Panc1 (cell line): ENCODE measurements around the gene NLRC5. TPM values are rescaled to one million over a fixed set of nuclear protein-coding genes. Genes with fewer than 3 reads are reported as not detected.

ENCODE experiments used
- ATAC-seq: fragments of 200-7000 bp; cut with Tn5 transposase; 2 replicates; pipeline ENCODE4 v1.9.1; 2020; ENCODE audit warnings: mild to moderate bottlenecking, moderate library complexity
- BruUV-seq: library from RNA; stranded (reverse); fragments of 400-500 nt; replicated peaks from 2 replicates; lab custom pipeline; 2021; lab: Mats Ljungman, UMichigan
- CTCF ChIA-PET: fragments of 300-600 bp; sonication (Branson Sonifier 250); formaldehyde crosslinking; loops from one replicate; lab custom pipeline; 2022; ENCODE audit warnings: antibody characterized with exemption; lab: Charles Lee
- POLR2A ChIA-PET: fragments of 300-600 bp; sonication (Branson Sonifier 250); formaldehyde crosslinking; loops from one replicate; lab custom pipeline; 2022; ENCODE audit warnings: antibody characterized with exemption; lab: Charles Lee
- DNase-seq: peaks from one replicate; pipeline ENCODE4 v3.0.0-alpha.2; 2010; ENCODE audit warnings: low read depth, low spot score
- H3K27ac ChIP-seq: 2 replicates; pipeline ENCODE4 v1.5.1; 2011; ENCODE audit warnings: mild to moderate bottlenecking, low read length, inconsistent platforms
- H3K27me3 ChIP-seq: fragments of 200-500 bp; sonication (Bioruptor generic); 2 replicates; pipeline ENCODE4 v1.6.0; 2014; ENCODE audit warnings: low read length, inconsistent platforms; ENCODE audit not compliant: control insufficient read depth, insufficient read depth
- H3K36me3 ChIP-seq: fragments of 200-500 bp; sonication (Bioruptor generic); 2 replicates; pipeline ENCODE4 v1.5.1; 2014; ENCODE audit warnings: inconsistent platforms, mild to moderate bottlenecking, low read length, moderate library complexity; ENCODE audit not compliant: control insufficient read depth, insufficient read depth
- H3K4me1 ChIP-seq: 2 replicates; pipeline ENCODE4 v1.5.1; 2011; ENCODE audit warnings: inconsistent platforms, mild to moderate bottlenecking, low read length, moderate library complexity; ENCODE audit not compliant: control insufficient read depth, insufficient read depth
- H3K4me3 ChIP-seq, 2 experiments: 2 replicates each; pipeline ENCODE4 v1.5.1; 2011 to 2012; ENCODE audit warnings: low read depth in 2 of 2, low read length in 2 of 2, mild to moderate bottlenecking in 2 of 2, inconsistent platforms in 1 of 2, moderate library complexity in 1 of 2
- H3K9me3 ChIP-seq: fragments of 200-500 bp; sonication (Bioruptor generic); 2 replicates; pipeline ENCODE4 v1.5.1; 2014; ENCODE audit warnings: low read depth, mild to moderate bottlenecking, inconsistent platforms, low read length, moderate library complexity; ENCODE audit not compliant: control insufficient read depth, insufficient read depth
- CTCF ChIP-seq: fragments of 450-650 bp; IDR thresholded peaks from 2 replicates; pipeline ENCODE4 v1.5.1; 2017; ENCODE audit warnings: mild to moderate bottlenecking
- POLR2AphosphoS5 ChIP-seq: IDR thresholded peaks from 2 replicates; pipeline ENCODE4 v1.6.1; 2012; ENCODE audit warnings: mild to moderate bottlenecking, low read depth, low read length, moderate library complexity
- REST ChIP-seq, 2 experiments: IDR thresholded peaks; 2 replicates each; pipeline ENCODE4 v1.6.1; 2011 to 2012; ENCODE audit warnings: low read depth in 2 of 2, control low read depth in 1 of 2, low read length in 1 of 2, mild to moderate bottlenecking in 1 of 2, moderate library complexity in 1 of 2; ENCODE audit not compliant: insufficient read depth in 1 of 2
- SIN3A ChIP-seq: IDR thresholded peaks from 2 replicates; pipeline ENCODE4 v1.6.1; 2012; ENCODE audit warnings: low read depth, mild to moderate bottlenecking, low read length, moderate library complexity, borderline replicate concordance; ENCODE audit not compliant: insufficient read depth
- TCF7L2 ChIP-seq: IDR thresholded peaks from 2 replicates; pipeline ENCODE4 v1.6.1; 2011; ENCODE audit warnings: mild to moderate bottlenecking, low read depth, low read length, inconsistent platforms
- in situ Hi-C: cut with HindIII; loops from 2 replicates; pipeline ENCODE4 v1.10.0; 2016; ENCODE audit warnings: low sequenced_read_pairs, low pct_unique_long_range_greater_than_20kb
- intact Hi-C: fragments of 100-400 bp; cut with micrococcal nuclease; formaldehyde crosslinking; loops from one replicate; pipeline ENCODE4 v1.10.0; 2022; ENCODE audit not compliant: unreplicated experiment
- total RNA-seq: library from RNA; stranded (reverse); gene quantifications from one replicate; pipeline ENCODE4 v1.2.1, GENCODE V29; 2021; ENCODE audit not compliant: unreplicated experiment

The NLRC5 gene
- total RNA-seq, 1 experiment from 2014 or later, result 8.8 TPM

- POLR2A ChIA-PET, result no interaction called here
- no peak overlapping the region for H3K4me3 ChIP-seq
- DNase-seq (no peak), ATAC-seq (0 out of 2 replicates have a peak, but pooled peaks have one; percentile 44)
- H3K27me3 ChIP-seq, result no peaks in the 10 kb centered on the region
- intact Hi-C loops, result no loop called here
- CTCF ChIA-PET, result no interaction called here
- no peaks in the 10 kb centered on the region for H3K9me3 ChIP-seq
- H3K4me1 ChIP-seq, result no peaks in the 10 kb centered on the region
- BruUV-seq, result no TSS peak
- no peaks in the 10 kb centered on the region for H3K36me3 ChIP-seq
- in situ Hi-C loops, result no loop called here
- H3K27ac ChIP-seq, result no peak overlapping the region
- TF ChIP-seq REST (IDR thresholded peaks at IDR 0.05; ENCODE audit: insufficient read depth in 1 of 2, low read depth in 2 of 2, low read length in 1 of 2) (no peak), TCF7L2 (no peak), POLR2AphosphoS5 (no peak)
Measured at GRCh38 chr16:57115514-57116182, 126.3 kb downstream of the NLRC5 start.

- intact Hi-C loops (no loop called here), in situ Hi-C loops (no loop called here)
- POLR2A ChIA-PET, result no interaction called here
- no peak for DNase-seq
- no TSS peak for BruUV-seq
- CTCF ChIA-PET, result interaction anchor here (0.6 kb wide), 1 partner anchor 196 kb away, joined by 8 read pairs; no protein-coding TSS in a partner anchor
- Histone ChIP-seq H3K9me3 (no peaks in the 10 kb centered on the region), H3K27ac (no peak overlapping the region), H3K36me3 (no peaks in the 10 kb centered on the region), H3K27me3 (no peaks in the 10 kb centered on the region), H3K4me3 (no peak overlapping the region), H3K4me1 (no peaks in the 10 kb centered on the region)
- no peak for TF ChIP-seq TCF7L2
- no peak for ATAC-seq
Measured at GRCh38 chr16:57118461-57119084, 129.2 kb downstream of the NLRC5 start.

GRCh38 chr16:57123216-57123973 lies 134.0 kb downstream of the NLRC5 start:
- Histone ChIP-seq H3K4me1 (no peaks in the 10 kb centered on the region), H3K27ac (no peak overlapping the region), H3K36me3 (no peaks in the 10 kb centered on the region), H3K9me3 (no peaks in the 10 kb centered on the region), H3K27me3 (no peaks in the 10 kb centered on the region), H3K4me3 (no peak overlapping the region)
- in situ Hi-C loops (no loop called here), intact Hi-C loops (no loop called here)
- no peak for ATAC-seq
- TF ChIP-seq CTCF, result no peak
- no peak for TF ChIP-seq TCF7L2
- no peak for TF ChIP-seq POLR2AphosphoS5
- no peak for TF ChIP-seq REST (IDR thresholded peaks at IDR 0.05; ENCODE audit: insufficient read depth in 1 of 2, low read depth in 2 of 2, low read length in 1 of 2)
- no peak for TF ChIP-seq SIN3A
- DNase-seq, result no peak
- POLR2A ChIA-PET, result no interaction called here
- CTCF ChIA-PET, result no interaction called here
- no TSS peak for BruUV-seq
